Natural killer cell (primary cell): ENCODE data around the gene NKX3-2. TPM values are rescaled to one million over a fixed set of nuclear protein-coding genes. Genes with fewer than 3 reads are reported as not detected.

Source experiments
- ATAC-seq, 3 donors: fragments of 150-1000 bp in 2 of 3; fragments of 200-7000 bp in 1 of 3; cut with Tn5 transposase; 1 replicate in 1 of 3; 2 replicates in 2 of 3; pipeline ENCODE4 v1.10.0; 2021; ENCODE audit warnings: mild to moderate bottlenecking in 2 of 3, moderate library complexity in 2 of 3
- DNase-seq, 2 donors: peaks; one replicate each; pipeline versions ENCODE4 v3.0.0 to v3.0.0-alpha.2; 2013 to 2021; ENCODE audit warnings: mixed read lengths in 1 of 2
- H3K27ac ChIP-seq: one replicate; pipeline ENCODE4 v1.5.1; 2013; ENCODE audit warnings: mild to moderate bottlenecking, low read length
- H3K27me3 ChIP-seq: one replicate; pipeline ENCODE4 v1.6.1; 2013; ENCODE audit warnings: low read length; ENCODE audit not compliant: control insufficient read depth, insufficient read depth
- H3K36me3 ChIP-seq: one replicate; pipeline ENCODE4 v1.6.1; 2013; ENCODE audit warnings: low read length; ENCODE audit not compliant: control insufficient read depth, insufficient read depth
- H3K4me1 ChIP-seq: one replicate; pipeline ENCODE4 v1.6.1; 2013; ENCODE audit warnings: low read length; ENCODE audit not compliant: control insufficient read depth, insufficient read depth
- H3K4me3 ChIP-seq: one replicate; pipeline ENCODE4 v1.5.1; 2013; ENCODE audit warnings: low read length
- H3K9me3 ChIP-seq: one replicate; pipeline ENCODE4 v1.6.1; 2013; ENCODE audit warnings: low read length; ENCODE audit not compliant: control insufficient read depth, insufficient read depth
- H3K27ac Mint-ChIP-seq, 2 donors: one replicate each; pipeline ENCODE4 v1.8.0; 2022; ENCODE audit warnings: mild to moderate bottlenecking in 2 of 2, mixed read lengths in 2 of 2, moderate library complexity in 1 of 2
- H3K27me3 Mint-ChIP-seq, 2 donors: one replicate each; pipeline ENCODE4 v1.8.0; 2022; ENCODE audit warnings: low read depth in 2 of 2, mixed read lengths in 2 of 2
- H3K36me3 Mint-ChIP-seq: one replicate; pipeline ENCODE4 v1.8.0; 2022; ENCODE audit warnings: mixed read lengths
- H3K4me1 Mint-ChIP-seq, 2 donors: one replicate each; pipeline ENCODE4 v1.8.0; 2022; ENCODE audit warnings: mixed read lengths in 2 of 2
- H3K4me3 Mint-ChIP-seq: one replicate; pipeline ENCODE4 v1.8.0; 2022; ENCODE audit warnings: mild to moderate bottlenecking, moderate library complexity, mixed read lengths
- H3K9me3 Mint-ChIP-seq, 2 donors: one replicate each; pipeline ENCODE4 v1.8.0; 2022; ENCODE audit warnings: mixed read lengths in 2 of 2
- CTCF ChIP-seq: fragments of 200-600 bp; IDR thresholded peaks from one replicate; pipeline ENCODE4 v1.8.0; 2022; ENCODE audit warnings: antibody characterized with exemption
- WGBS: methylation state at CpG from one replicate; pipeline ENCODE4 v1.1.7; 2013; ENCODE audit warnings: missing lambda C conversion rate; ENCODE audit not compliant: insufficient coverage; 5-methylcytosine and 5-hydroxymethylcytosine counted together
- intact Hi-C: fragments of 100-400 bp; cut with micrococcal nuclease; formaldehyde crosslinking; loops from one replicate; pipeline ENCODE4 v1.14.2; 2022
- total RNA-seq, 4 donors: library from RNA; stranded (reverse); fragments of 120-200 nt in 1 of 4; gene quantifications; one replicate each; pipeline versions ENCODE4 v1.2.3 to v1.2.4, GENCODE V29; 2013 to 2022

The NKX3-2 gene
- total RNA-seq, 3 donors from 2014 or later (not counting 1 experiment from before 2014, with no cell fraction given): not detected

- Histone ChIP-seq H3K4me3 (peak overlapping the region; percentile 22), H3K9me3 (peaks cover 10% of the 10 kb centered on the region), H3K4me1 (peaks cover 42% of the 10 kb centered on the region), H3K36me3 (no peaks in the 10 kb centered on the region), H3K27ac (no peak overlapping the region), H3K27me3 (peaks cover 53% of the 10 kb centered on the region)
- ATAC-seq (peak in 2 of 3 donors; percentile 8 to 14), DNase-seq (peak in 1 of 2 donors; percentile 38)
- Mint-ChIP-seq H3K4me3 (peak overlapping the region; percentile 90), H3K4me1 (peaks cover 28 to 39% of the 10 kb centered on the region in 2 donors), H3K27me3 (peaks cover 54 to 66% of the 10 kb centered on the region in 2 donors), H3K36me3 (peaks cover 10% of the 10 kb centered on the region), H3K9me3 (no peaks in the 10 kb centered on the region), H3K27ac (peak overlapping the region; percentile 55 to 62)
- intact Hi-C loops: loop anchor here (5.0 kb wide), 2 partner anchors 65 to 1780 kb away; partner anchors contain the start of gene RAB28
- WGBS: 3% methylated on average over 54 of the region's 54 CpGs
- TF ChIP-seq CTCF: no peak
Measured at GRCh38 chr4:13546941-13547484, 2.7 kb upstream of the NKX3-2 start.

GRCh38 chr4:13546142-13546940, 2.0 kb upstream of the NKX3-2 start:
- no peak overlapping the region for H3K27ac ChIP-seq
- H3K4me3 ChIP-seq: no peak overlapping the region
- TF ChIP-seq CTCF: no peak
- no peak for DNase-seq
- H3K9me3 Mint-ChIP-seq: no peaks in the 10 kb centered on the region
- no peak for ATAC-seq
- 17% methylated on average over 16 of the region's 18 CpGs for WGBS
- intact Hi-C loops: loop anchor here (5.0 kb wide), 2 partner anchors 64 to 1779 kb away; partner anchors contain the start of gene RAB28
- H3K9me3 ChIP-seq: peaks cover 10% of the 10 kb centered on the region
- peaks cover 54 to 65% of the 10 kb centered on the region in 2 donors for H3K27me3 Mint-ChIP-seq
- H3K4me1 Mint-ChIP-seq: peaks cover 28 to 39% of the 10 kb centered on the region in 2 donors
- no peaks in the 10 kb centered on the region for H3K36me3 ChIP-seq
- H3K4me3 Mint-ChIP-seq: peak overlapping the region; percentile 90
- peaks cover 59% of the 10 kb centered on the region for H3K27me3 ChIP-seq
- peaks cover 47% of the 10 kb centered on the region for H3K4me1 ChIP-seq
- H3K27ac Mint-ChIP-seq: peak overlapping the region; percentile 55 to 62
- peaks cover 10% of the 10 kb centered on the region for H3K36me3 Mint-ChIP-seq

- DNase-seq (no peak), ATAC-seq (no peak)
- TF ChIP-seq CTCF: no peak
- Mint-ChIP-seq H3K36me3 (peaks cover 10% of the 10 kb centered on the region), H3K4me3 (peak overlapping the region; percentile 87), H3K27me3 (peaks cover 55 to 64% of the 10 kb centered on the region in 2 donors), H3K9me3 (no peaks in the 10 kb centered on the region), H3K27ac (no peak overlapping the region), H3K4me1 (peaks cover 28 to 45% of the 10 kb centered on the region in 2 donors)
- peaks cover 69% of the 10 kb centered on the region for H3K27me3 ChIP-seq
- WGBS: 19% methylated on average over 7 of the region's 8 CpGs
- intact Hi-C loops: loop anchor here (5.0 kb wide), 2 partner anchors 63 to 1778 kb away; partner anchors contain the start of gene RAB28
- H3K4me1 ChIP-seq: peaks cover 50% of the 10 kb centered on the region
- no peak overlapping the region for H3K27ac ChIP-seq
- no peaks in the 10 kb centered on the region for H3K36me3 ChIP-seq
- peaks cover 14% of the 10 kb centered on the region for H3K9me3 ChIP-seq
- H3K4me3 ChIP-seq: no peak overlapping the region
Measured at GRCh38 chr4:13545394-13545808, 1.1 kb upstream of the NKX3-2 start.
